ENCODE results near the gene SEMA3B. TPM values are rescaled to one million over a fixed set of nuclear protein-coding genes. Genes with fewer than 3 reads are reported as not detected.

SEMA3B gene
- total RNA-seq, 2 experiments from 2014 or later = 0.28 to 0.82 TPM

- H3K4me2 ChIP-seq (ENCODE audit: low read length) = peak within 1 kb of the TSS; percentile 73
- no peak for DNase-seq (ENCODE audit: low spot score)
- peak within 1 kb of the TSS; percentile 72 for H3K4me3 ChIP-seq (ENCODE audit: low read depth, low read length, poor library complexity, severe bottlenecking)
- intact Hi-C loops (cut with micrococcal nuclease; ENCODE audit: unreplicated experiment) = loop anchor here (5.0 kb wide), 1 partner anchor 95 kb away; no protein-coding TSS in a partner anchor
- H3K9me2 ChIP-seq (ENCODE audit: insufficient read depth, low read length) = no peaks in the 10 kb centered on the region
- peaks cover 24% of the 10 kb centered on the region; the same call in 1 of the 2 replicates for H3K36me3 ChIP-seq (ENCODE audit: insufficient read depth, low read length)
- H4K20me1 ChIP-seq (ENCODE audit: insufficient read depth, low read length) = no peaks in the 10 kb centered on the region
- peaks cover 9% of the 10 kb centered on the region; the same call in 1 of the 2 replicates for H3K79me2 ChIP-seq (ENCODE audit: insufficient read depth, low read depth, low read length)
- TF ChIP-seq EZH2phosphoT487 (IDR thresholded peaks at IDR 0.05; ENCODE audit: borderline replicate concordance, low read depth, low read length) = no peak
- peaks cover 41% of the 10 kb centered on the region for H3K4me1 ChIP-seq (ENCODE audit: insufficient read depth, low read length, poor library complexity, severe bottlenecking)
- POLR2A ChIA-PET = no interaction called here
- BruUV-seq (replicated peaks) = no TSS peak
- H3K9me3 ChIP-seq (ENCODE audit: low read length) = no peaks in the 10 kb centered on the region
- CTCF ChIA-PET (ENCODE audit: unreplicated experiment) = interaction anchor here (1.9 kb wide), 1 partner anchor 30 kb away, joined by 5 read pairs; the partner anchor contains the start of gene IFRD2
- H3K27ac ChIP-seq (ENCODE audit: low read depth, low read length, poor library complexity, severe bottlenecking) = peak within 1 kb of the TSS; percentile 51
- peak within 1 kb of the TSS; percentile 59; the same call in 1 of the 2 replicates for H2AFZ ChIP-seq (ENCODE audit: low read length)
These were observed 53.6 kb downstream of the SEMA3B start, which contains the start of gene HYAL2 for GRCh38 chr3:50322386-50323091. HYAL2 (minus strand) TSS chr3:50322745; CDS start chr3:50320489, 2,256 bp downstream.

- Histone ChIP-seq H3K79me2 (ENCODE audit: insufficient read depth, low read depth, low read length) (peaks cover 12% of the 10 kb centered on the region; the same call in 1 of the 2 replicates), H3K4me3 (ENCODE audit: low read depth, low read length, poor library complexity, severe bottlenecking) (no peak overlapping the region), H4K20me1 (ENCODE audit: insufficient read depth, low read length) (no peaks in the 10 kb centered on the region), H3K9me3 (ENCODE audit: low read length) (no peaks in the 10 kb centered on the region), H3K4me2 (ENCODE audit: low read length) (no peak overlapping the region), H2AFZ (ENCODE audit: low read length) (no peak overlapping the region), H3K4me1 (ENCODE audit: insufficient read depth, low read length, poor library complexity, severe bottlenecking) (peaks cover 34% of the 10 kb centered on the region), H3K27ac (ENCODE audit: low read depth, low read length, poor library complexity, severe bottlenecking) (no peak overlapping the region), H3K9me2 (ENCODE audit: insufficient read depth, low read length) (no peaks in the 10 kb centered on the region), H3K36me3 (ENCODE audit: insufficient read depth, low read length) (peaks cover 24% of the 10 kb centered on the region; the same call in 1 of the 2 replicates)
- POLR2A ChIA-PET = interaction anchor here (1.2 kb wide), 1 partner anchor 27 kb away, joined by 3 read pairs; the partner anchor contains the start of gene NPRL2
- DNase-seq (ENCODE audit: low spot score) = no peak
- no peak for TF ChIP-seq EZH2phosphoT487 (IDR thresholded peaks at IDR 0.05; ENCODE audit: borderline replicate concordance, low read depth, low read length)
- TF ChIP-seq, protein P1, sequence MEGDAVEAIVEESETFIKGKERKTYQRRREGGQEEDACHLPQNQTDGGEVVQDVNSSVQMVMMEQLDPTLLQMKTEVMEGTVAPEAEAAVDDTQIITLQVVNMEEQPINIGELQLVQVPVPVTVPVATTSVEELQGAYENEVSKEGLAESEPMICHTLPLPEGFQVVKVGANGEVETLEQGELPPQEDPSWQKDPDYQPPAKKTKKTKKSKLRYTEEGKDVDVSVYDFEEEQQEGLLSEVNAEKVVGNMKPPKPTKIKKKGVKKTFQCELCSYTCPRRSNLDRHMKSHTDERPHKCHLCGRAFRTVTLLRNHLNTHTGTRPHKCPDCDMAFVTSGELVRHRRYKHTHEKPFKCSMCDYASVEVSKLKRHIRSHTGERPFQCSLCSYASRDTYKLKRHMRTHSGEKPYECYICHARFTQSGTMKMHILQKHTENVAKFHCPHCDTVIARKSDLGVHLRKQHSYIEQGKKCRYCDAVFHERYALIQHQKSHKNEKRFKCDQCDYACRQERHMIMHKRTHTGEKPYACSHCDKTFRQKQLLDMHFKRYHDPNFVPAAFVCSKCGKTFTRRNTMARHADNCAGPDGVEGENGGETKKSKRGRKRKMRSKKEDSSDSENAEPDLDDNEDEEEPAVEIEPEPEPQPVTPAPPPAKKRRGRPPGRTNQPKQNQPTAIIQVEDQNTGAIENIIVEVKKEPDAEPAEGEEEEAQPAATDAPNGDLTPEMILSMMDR (conservative IDR thresholded peaks at IDR 0.05; ENCODE audit: low read length) = no peak
- no TSS peak for BruUV-seq (replicated peaks)
- intact Hi-C loops (cut with micrococcal nuclease; ENCODE audit: unreplicated experiment) = loop anchor here (5.0 kb wide), 1 partner anchor 96 kb away; no protein-coding TSS in a partner anchor
- CTCF ChIA-PET (ENCODE audit: unreplicated experiment) = interaction anchor here (1.9 kb wide), 1 partner anchor 31 kb away, joined by 5 read pairs; the partner anchor contains the start of gene IFRD2
These were observed 54.2 kb downstream of the SEMA3B start for GRCh38 chr3:50323092-50323600.

- peaks cover 34% of the 10 kb centered on the region for H3K4me1 ChIP-seq (ENCODE audit: insufficient read depth, low read length, poor library complexity, severe bottlenecking)
- intact Hi-C loops (cut with micrococcal nuclease; ENCODE audit: unreplicated experiment) = loop anchor here (1.0 to 5.0 kb wide), 3 partner anchors 24 to 96 kb away; partner anchors contain the start of genes HYAL3 and NAA80
These were observed 54.8 kb downstream of the SEMA3B start for GRCh38 chr3:50323614-50324199.

More at GRCh38 chr3:50323614-50324199, 54.8 kb downstream of the SEMA3B start:
- Histone ChIP-seq H3K9me2 (ENCODE audit: insufficient read depth, low read length) (no peaks in the 10 kb centered on the region), H4K20me1 (ENCODE audit: insufficient read depth, low read length) (no peaks in the 10 kb centered on the region), H3K36me3 (ENCODE audit: insufficient read depth, low read length) (peaks cover 20% of the 10 kb centered on the region; the same call in 1 of the 2 replicates), H3K27ac (ENCODE audit: low read depth, low read length, poor library complexity, severe bottlenecking) (no peak overlapping the region), H3K4me3 (ENCODE audit: low read depth, low read length, poor library complexity, severe bottlenecking) (no peak overlapping the region), H3K79me2 (ENCODE audit: insufficient read depth, low read depth, low read length) (peaks cover 12% of the 10 kb centered on the region; the same call in 1 of the 2 replicates), H3K9me3 (ENCODE audit: low read length) (no peaks in the 10 kb centered on the region), H2AFZ (ENCODE audit: low read length) (no peak overlapping the region), H3K4me2 (ENCODE audit: low read length) (no peak overlapping the region)
- no peak for DNase-seq (ENCODE audit: low spot score)
- ChIA-PET POLR2A (interaction anchor here (1.2 kb wide), 1 partner anchor 27 kb away, joined by 3 read pairs; the partner anchor contains the start of gene NPRL2), CTCF (ENCODE audit: unreplicated experiment) (interaction anchor here (1.9 kb wide), 1 partner anchor 31 kb away, joined by 5 read pairs; the partner anchor contains the start of gene IFRD2)
- BruUV-seq (replicated peaks) = no TSS peak
- TF ChIP-seq, protein P1 (conservative IDR thresholded peaks at IDR 0.05; ENCODE audit: low read length) = no peak
